Measurements from ENCODE around the gene F3.

Gene F3

DNA sequence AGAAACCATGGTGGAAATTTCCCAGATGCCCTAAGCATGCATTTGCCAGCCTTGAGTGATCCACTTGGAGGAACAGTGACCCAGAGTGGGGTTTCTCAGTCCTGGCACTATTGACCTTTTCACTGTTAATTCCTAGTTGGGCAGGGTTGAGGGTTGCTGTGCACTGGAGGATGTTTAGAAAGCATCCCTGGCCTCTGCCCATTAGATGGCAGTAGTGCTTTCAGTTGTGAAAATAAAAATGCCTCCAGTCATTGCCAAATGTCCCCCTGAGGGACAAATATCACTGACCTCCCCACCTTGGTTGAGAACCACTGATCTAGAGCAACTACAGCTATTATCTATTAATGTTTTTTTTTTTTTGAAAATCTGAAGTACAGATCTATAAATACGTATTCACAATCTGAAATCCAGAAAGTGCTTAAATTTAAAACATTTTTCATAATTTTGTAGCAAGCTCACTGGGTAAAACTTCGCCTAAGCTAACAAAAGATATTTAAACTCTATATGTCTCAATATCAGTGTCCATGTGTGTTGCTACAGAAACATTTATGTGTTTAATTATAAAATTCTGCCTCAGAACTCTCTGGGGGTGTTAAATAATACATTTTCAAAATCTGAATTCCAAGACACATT lies 27.3 kb downstream of the F3 start:
- Histone ChIP-seq H3K36me3 (ENCODE audit: control insufficient read depth, insufficient read depth, low read length) (no peaks in the 10 kb centered on the region), H3K4me3 (ENCODE audit: low read length) (no peak overlapping the region), H3K4me1 (ENCODE audit: control insufficient read depth, insufficient read depth, low read length) (no peaks in the 10 kb centered on the region), H3K27me3 (ENCODE audit: control insufficient read depth, insufficient read depth, low read length) (no peaks in the 10 kb centered on the region), H3K9ac (ENCODE audit: low read length) (no peak overlapping the region), H3K27ac (ENCODE audit: low read depth, low read length) (no peak overlapping the region)

GRCh38 chr1:94512816-94513215 lies 28.7 kb downstream of the F3 start:
- H3K4me1 ChIP-seq (ENCODE audit: control insufficient read depth, insufficient read depth, low read length) = no peaks in the 10 kb centered on the region
- H3K36me3 ChIP-seq (ENCODE audit: control insufficient read depth, insufficient read depth, low read length) = no peaks in the 10 kb centered on the region
- no peak overlapping the region for H3K9ac ChIP-seq (ENCODE audit: low read length)
- H3K27me3 ChIP-seq (ENCODE audit: control insufficient read depth, insufficient read depth, low read length) = no peaks in the 10 kb centered on the region
- no peak overlapping the region for H3K4me3 ChIP-seq (ENCODE audit: low read length)
- no peak overlapping the region for H3K27ac ChIP-seq (ENCODE audit: low read depth, low read length)

GRCh38 chr1:94504601-94505000 lies 37.0 kb downstream of the F3 start:
- H3K9ac ChIP-seq (ENCODE audit: low read length) = no peak overlapping the region
- H3K27me3 ChIP-seq (ENCODE audit: control insufficient read depth, insufficient read depth, low read length) = no peaks in the 10 kb centered on the region
- H3K36me3 ChIP-seq (ENCODE audit: control insufficient read depth, insufficient read depth, low read length) = peaks cover 2% of the 10 kb centered on the region
- no peaks in the 10 kb centered on the region for H3K4me1 ChIP-seq (ENCODE audit: control insufficient read depth, insufficient read depth, low read length)
- no peak overlapping the region for H3K27ac ChIP-seq (ENCODE audit: low read depth, low read length)
- H3K4me3 ChIP-seq (ENCODE audit: low read length) = no peak overlapping the region

DNA sequence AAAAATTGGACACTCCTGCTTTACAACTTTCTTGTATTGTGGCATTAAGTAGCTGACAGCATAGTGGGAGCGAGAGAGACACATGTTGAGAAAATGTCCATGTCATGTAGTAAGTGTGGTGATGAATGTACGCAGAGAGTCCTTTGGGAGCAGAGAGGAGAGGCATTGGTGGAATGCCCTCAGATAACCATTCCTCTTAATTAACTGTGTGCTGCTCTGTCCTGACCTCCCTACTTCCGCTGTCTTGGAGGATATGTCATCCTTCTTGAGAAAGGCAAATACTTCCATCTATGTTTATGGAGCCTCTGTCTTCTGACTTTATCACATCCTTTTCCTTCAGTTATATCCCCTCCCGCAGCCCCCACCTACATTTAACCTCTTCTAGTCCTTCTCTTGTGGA lies 38.4 kb downstream of the F3 start:
- no peak overlapping the region for H3K9ac ChIP-seq (ENCODE audit: low read length)
- no peaks in the 10 kb centered on the region for H3K4me1 ChIP-seq (ENCODE audit: control insufficient read depth, insufficient read depth, low read length)
- no peak overlapping the region for H3K27ac ChIP-seq (ENCODE audit: low read depth, low read length)
- no peak overlapping the region for H3K4me3 ChIP-seq (ENCODE audit: low read length)
- no peaks in the 10 kb centered on the region for H3K27me3 ChIP-seq (ENCODE audit: control insufficient read depth, insufficient read depth, low read length)
- peaks cover 4% of the 10 kb centered on the region for H3K36me3 ChIP-seq (ENCODE audit: control insufficient read depth, insufficient read depth, low read length)

- H3K4me1 ChIP-seq (ENCODE audit: control insufficient read depth, insufficient read depth, low read length) = no peaks in the 10 kb centered on the region
- no peak overlapping the region for H3K27ac ChIP-seq (ENCODE audit: low read depth, low read length)
- no peaks in the 10 kb centered on the region for H3K27me3 ChIP-seq (ENCODE audit: control insufficient read depth, insufficient read depth, low read length)
- no peak overlapping the region for H3K4me3 ChIP-seq (ENCODE audit: low read length)
- H3K9ac ChIP-seq (ENCODE audit: low read length) = no peak overlapping the region
- H3K36me3 ChIP-seq (ENCODE audit: control insufficient read depth, insufficient read depth, low read length) = peaks cover 4% of the 10 kb centered on the region
Measured at GRCh38 chr1:94501935-94502334, 39.6 kb downstream of the F3 start.

- no peak overlapping the region for H3K4me3 ChIP-seq (ENCODE audit: low read length)
- H3K36me3 ChIP-seq (ENCODE audit: control insufficient read depth, insufficient read depth, low read length) = peaks cover 4% of the 10 kb centered on the region
- no peaks in the 10 kb centered on the region for H3K27me3 ChIP-seq (ENCODE audit: control insufficient read depth, insufficient read depth, low read length)
Measured at GRCh38 chr1:94501426-94501825, 40.1 kb downstream of the F3 start.

DNA sequence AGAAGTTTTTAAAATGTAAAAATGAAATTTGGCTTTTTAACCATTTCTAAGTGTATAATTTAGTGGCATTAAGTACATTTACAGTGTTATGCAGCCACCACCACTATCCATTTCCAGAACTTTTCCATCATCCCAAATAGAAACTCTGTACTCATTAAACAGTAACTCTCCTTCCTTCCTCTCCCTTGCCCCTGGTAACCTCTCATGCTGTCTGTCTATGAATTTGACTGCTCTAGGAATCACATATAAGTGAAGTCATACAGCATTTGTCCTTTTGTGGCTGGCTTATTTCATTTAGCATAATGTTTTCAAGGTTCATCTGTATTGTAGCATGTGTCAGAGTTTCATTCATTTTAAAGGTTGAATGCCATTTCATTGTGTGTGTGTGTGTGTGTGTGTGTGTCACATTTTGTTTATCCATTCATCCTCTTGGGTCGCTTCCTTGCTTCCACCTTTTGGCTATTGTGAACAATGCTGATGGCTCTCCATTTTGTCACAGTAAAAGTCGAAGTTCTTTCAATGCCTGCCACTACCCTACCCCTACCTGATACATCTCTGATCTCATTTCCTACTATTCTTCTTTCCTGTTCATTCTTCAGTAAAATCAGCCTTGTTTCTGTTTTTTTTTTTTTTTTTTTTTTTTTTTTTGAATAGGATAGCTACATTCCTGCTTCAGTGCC lies 45.3 kb downstream of the F3 start:
- H3K4me1 ChIP-seq (ENCODE audit: control insufficient read depth, insufficient read depth, low read length) = no peaks in the 10 kb centered on the region
- no peaks in the 10 kb centered on the region for H3K27me3 ChIP-seq (ENCODE audit: control insufficient read depth, insufficient read depth, low read length)
- H3K27ac ChIP-seq (ENCODE audit: low read depth, low read length) = no peak overlapping the region
- peaks cover 4% of the 10 kb centered on the region for H3K36me3 ChIP-seq (ENCODE audit: control insufficient read depth, insufficient read depth, low read length)
- no peak overlapping the region for H3K9ac ChIP-seq (ENCODE audit: low read length)
- no peak overlapping the region for H3K4me3 ChIP-seq (ENCODE audit: low read length)

More at GRCh38 chr1:94501426-94501825, 40.1 kb downstream of the F3 start:
- Histone ChIP-seq H3K9ac (ENCODE audit: low read length) (no peak overlapping the region), H3K4me1 (ENCODE audit: control insufficient read depth, insufficient read depth, low read length) (no peaks in the 10 kb centered on the region), H3K27ac (ENCODE audit: low read depth, low read length) (no peak overlapping the region)

- Histone ChIP-seq H3K36me3 (ENCODE audit: control insufficient read depth, insufficient read depth, low read length) (peaks cover 2% of the 10 kb centered on the region), H3K9ac (ENCODE audit: low read length) (no peak overlapping the region), H3K4me3 (ENCODE audit: low read length) (no peak overlapping the region), H3K27me3 (ENCODE audit: control insufficient read depth, insufficient read depth, low read length) (no peaks in the 10 kb centered on the region), H3K27ac (ENCODE audit: low read depth, low read length) (no peak overlapping the region), H3K4me1 (ENCODE audit: control insufficient read depth, insufficient read depth, low read length) (no peaks in the 10 kb centered on the region)
Measured at GRCh38 chr1:94490556-94490955, 51.0 kb downstream of the F3 start.

GRCh38 chr1:94486990-94487389 lies 54.6 kb downstream of the F3 start:
- H3K9ac ChIP-seq (ENCODE audit: low read length) = no peak overlapping the region
- no peak overlapping the region for H3K27ac ChIP-seq (ENCODE audit: low read depth, low read length)
- peaks cover 2% of the 10 kb centered on the region for H3K36me3 ChIP-seq (ENCODE audit: control insufficient read depth, insufficient read depth, low read length)
- no peaks in the 10 kb centered on the region for H3K4me1 ChIP-seq (ENCODE audit: control insufficient read depth, insufficient read depth, low read length)
- no peaks in the 10 kb centered on the region for H3K27me3 ChIP-seq (ENCODE audit: control insufficient read depth, insufficient read depth, low read length)
- H3K4me3 ChIP-seq (ENCODE audit: low read length) = no peak overlapping the region

- Histone ChIP-seq H3K9ac (ENCODE audit: low read length) (no peak overlapping the region), H3K36me3 (ENCODE audit: control insufficient read depth, insufficient read depth, low read length) (no peaks in the 10 kb centered on the region), H3K27ac (ENCODE audit: low read depth, low read length) (no peak overlapping the region)
Measured at GRCh38 chr1:94481473-94481933, 60.1 kb downstream of the F3 start.

DNA sequence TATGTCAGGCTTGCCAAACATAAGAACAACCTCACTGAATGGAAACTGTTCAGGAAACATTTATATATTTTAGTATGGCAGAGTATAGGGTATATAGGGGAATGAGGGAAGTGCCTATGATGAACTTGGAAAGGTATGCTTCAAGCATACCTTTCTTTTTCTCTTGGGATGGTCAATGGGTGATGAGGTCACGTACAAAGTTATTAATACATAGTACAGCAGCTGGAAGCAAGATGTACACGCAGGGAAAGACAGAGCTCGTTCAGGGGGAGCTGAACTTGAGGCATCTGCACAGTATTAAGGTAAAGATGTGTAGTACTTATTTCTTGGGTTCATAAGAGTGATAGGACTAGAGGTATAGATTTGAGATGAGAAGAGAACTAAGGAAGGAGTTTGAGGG lies 61.9 kb downstream of the F3 start:
- H3K27ac ChIP-seq (ENCODE audit: low read depth, low read length) = no peak overlapping the region
- no peaks in the 10 kb centered on the region for H3K36me3 ChIP-seq (ENCODE audit: control insufficient read depth, insufficient read depth, low read length)
- H3K4me3 ChIP-seq (ENCODE audit: low read length) = no peak overlapping the region
- H3K4me1 ChIP-seq (ENCODE audit: control insufficient read depth, insufficient read depth, low read length) = no peaks in the 10 kb centered on the region
- H3K27me3 ChIP-seq (ENCODE audit: control insufficient read depth, insufficient read depth, low read length) = no peaks in the 10 kb centered on the region
- H3K9ac ChIP-seq (ENCODE audit: low read length) = no peak overlapping the region

More at GRCh38 chr1:94481473-94481933, 60.1 kb downstream of the F3 start:
- H3K4me1 ChIP-seq (ENCODE audit: control insufficient read depth, insufficient read depth, low read length) = no peaks in the 10 kb centered on the region
- no peaks in the 10 kb centered on the region for H3K27me3 ChIP-seq (ENCODE audit: control insufficient read depth, insufficient read depth, low read length)
- no peak overlapping the region for H3K4me3 ChIP-seq (ENCODE audit: low read length)

All from rectal smooth muscle tissue (tissue), 1 donor.